Stimulated activated CD4-positive, alpha-beta T cell treated with anti-CD3 and anti-CD28 coated beads, Interleukin-1b, Interleukin-23, amount 100 ng/mL, for 24 hours (primary cell): ENCODE measurements around the gene NKIRAS1.
"Not testable (repeated sequence)": the region's sequence is repeated elsewhere in the genome, so short reads cannot be mapped to it uniquely, and the experiment has no call there.

ENCODE experiments used
- DNase-seq, 4 experiments: peaks; one replicate each; pipeline ENCODE4 v3.0.0-alpha.2; 2020; ENCODE audit warnings: low read depth in 4 of 4, low spot score in 1 of 4

The NKIRAS1 gene

GRCh38 chr3:23872330-23872729 is 44.5 kb downstream of the NKIRAS1 start:
- DNase-seq, result no peak

GRCh38 chr3:23871361-23871760 is 45.4 kb downstream of the NKIRAS1 start:
- DNase-seq, result not testable (repeated sequence)

GRCh38 chr3:23870663-23871043 is 46.1 kb downstream of the NKIRAS1 start:
- not testable (repeated sequence) for DNase-seq

GRCh38 chr3:23869977-23870662 is 46.7 kb downstream of the NKIRAS1 start:
- no peak for DNase-seq

GRCh38 chr3:23867838-23868237 is 49.0 kb downstream of the NKIRAS1 start:
- no peak for DNase-seq

- no peak for DNase-seq
Measured at GRCh38 chr3:23867400-23867799, 49.4 kb downstream of the NKIRAS1 start.

GRCh38 chr3:23865595-23866396 is 51.0 kb downstream of the NKIRAS1 start:
- no peak for DNase-seq

GRCh38 chr3:23864931-23865330 is 51.9 kb downstream of the NKIRAS1 start:
- DNase-seq, result no peak

GRCh38 chr3:23863060-23863459 is 53.7 kb downstream of the NKIRAS1 start:
- DNase-seq, result no peak

GRCh38 chr3:23861689-23862088 is 55.1 kb downstream of the NKIRAS1 start:
- no peak for DNase-seq

- no peak for DNase-seq
Measured at GRCh38 chr3:23859839-23860382, 56.9 kb downstream of the NKIRAS1 start.

GRCh38 chr3:23859012-23859743 is 57.6 kb downstream of the NKIRAS1 start:
- no peak for DNase-seq

- no peak for DNase-seq
Measured at GRCh38 chr3:23856286-23856685, 60.5 kb downstream of the NKIRAS1 start.

- DNase-seq, result not testable (repeated sequence)
Measured at GRCh38 chr3:23849462-23849861, 67.3 kb downstream of the NKIRAS1 start.

- DNase-seq, result no peak
Measured at GRCh38 chr3:23845326-23846216, 71.2 kb downstream of the NKIRAS1 start.

GRCh38 chr3:23843869-23844268 is 72.9 kb downstream of the NKIRAS1 start:
- no peak for DNase-seq
